ENCODE data around the gene ABI3.

DNA sequence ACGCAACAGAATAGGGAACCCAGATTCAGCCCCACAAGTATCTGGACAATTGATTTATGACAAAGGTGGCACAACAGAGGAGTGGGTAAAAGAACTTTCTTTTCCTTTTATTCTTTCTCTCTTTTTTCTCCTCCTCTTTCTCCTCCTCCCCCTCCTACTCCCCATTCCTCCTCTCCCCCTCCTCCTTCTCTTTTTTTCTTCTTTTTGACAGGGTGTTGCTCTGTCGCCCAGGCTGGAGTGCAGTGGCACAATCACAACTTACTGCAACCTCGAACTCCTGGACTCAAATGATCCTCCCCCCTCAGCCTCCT is 16.3 kb upstream of the ABI3 start:
- TF ChIP-seq POLR2A (IDR thresholded peaks at IDR 0.05), result no peak
- TF ChIP-seq, protein P1, sequence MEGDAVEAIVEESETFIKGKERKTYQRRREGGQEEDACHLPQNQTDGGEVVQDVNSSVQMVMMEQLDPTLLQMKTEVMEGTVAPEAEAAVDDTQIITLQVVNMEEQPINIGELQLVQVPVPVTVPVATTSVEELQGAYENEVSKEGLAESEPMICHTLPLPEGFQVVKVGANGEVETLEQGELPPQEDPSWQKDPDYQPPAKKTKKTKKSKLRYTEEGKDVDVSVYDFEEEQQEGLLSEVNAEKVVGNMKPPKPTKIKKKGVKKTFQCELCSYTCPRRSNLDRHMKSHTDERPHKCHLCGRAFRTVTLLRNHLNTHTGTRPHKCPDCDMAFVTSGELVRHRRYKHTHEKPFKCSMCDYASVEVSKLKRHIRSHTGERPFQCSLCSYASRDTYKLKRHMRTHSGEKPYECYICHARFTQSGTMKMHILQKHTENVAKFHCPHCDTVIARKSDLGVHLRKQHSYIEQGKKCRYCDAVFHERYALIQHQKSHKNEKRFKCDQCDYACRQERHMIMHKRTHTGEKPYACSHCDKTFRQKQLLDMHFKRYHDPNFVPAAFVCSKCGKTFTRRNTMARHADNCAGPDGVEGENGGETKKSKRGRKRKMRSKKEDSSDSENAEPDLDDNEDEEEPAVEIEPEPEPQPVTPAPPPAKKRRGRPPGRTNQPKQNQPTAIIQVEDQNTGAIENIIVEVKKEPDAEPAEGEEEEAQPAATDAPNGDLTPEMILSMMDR (IDR thresholded peaks at IDR 0.05), result no peak
